Transverse colon (tissue), 3 donors: Measurements from ENCODE around the gene MTHFS.

Experiments used
- EP300 ChIP-seq: sonication (generic); formaldehyde crosslinking; IDR thresholded peaks from one replicate; pipeline ENCODE4 v1.6.1; 2017; ENCODE audit warnings: antibody characterized with exemption, low read depth
- POLR2A ChIP-seq: fragments of 450-650 bp; IDR thresholded peaks from one replicate; pipeline ENCODE4 v1.6.1; 2016; ENCODE audit warnings: antibody characterized with exemption, mild to moderate bottlenecking, moderate library complexity
- TF ChIP-seq, protein P1 (sequence below), 5 experiments: fragments of 200-600 bp in 3 of 5; fragments of 450-650 bp in 2 of 5; sonication (generic) in 3 of 5; IDR thresholded peaks; 1 replicate in 2 of 5; 2 replicates in 3 of 5; pipeline ENCODE4 v1.5.1; 2016 to 2017; ENCODE audit warnings: antibody characterized with exemption in 5 of 5, inconsistent platforms in 3 of 5, mild to moderate bottlenecking in 2 of 5, moderate library complexity in 1 of 5

DNA sequence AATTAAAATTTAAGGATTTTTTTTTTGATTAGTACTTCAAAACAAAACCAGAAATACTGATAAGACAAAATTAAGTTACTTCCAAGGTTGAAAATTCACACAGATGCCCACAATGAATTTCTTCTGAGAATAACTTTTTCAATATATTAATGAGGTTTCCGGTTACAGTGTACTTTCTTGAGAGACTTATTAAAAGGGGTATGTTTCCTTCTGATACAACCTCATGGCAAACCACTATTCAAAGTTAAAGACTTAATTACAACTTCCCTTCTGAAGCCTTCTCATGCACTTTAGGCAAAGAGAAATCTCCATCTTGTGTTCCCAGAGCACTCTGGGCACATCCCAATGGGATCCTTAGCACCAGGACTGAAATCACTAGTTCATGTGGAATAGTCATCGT lies 36.2 kb downstream of the MTHFS start:
- TF ChIP-seq, protein P1, sequence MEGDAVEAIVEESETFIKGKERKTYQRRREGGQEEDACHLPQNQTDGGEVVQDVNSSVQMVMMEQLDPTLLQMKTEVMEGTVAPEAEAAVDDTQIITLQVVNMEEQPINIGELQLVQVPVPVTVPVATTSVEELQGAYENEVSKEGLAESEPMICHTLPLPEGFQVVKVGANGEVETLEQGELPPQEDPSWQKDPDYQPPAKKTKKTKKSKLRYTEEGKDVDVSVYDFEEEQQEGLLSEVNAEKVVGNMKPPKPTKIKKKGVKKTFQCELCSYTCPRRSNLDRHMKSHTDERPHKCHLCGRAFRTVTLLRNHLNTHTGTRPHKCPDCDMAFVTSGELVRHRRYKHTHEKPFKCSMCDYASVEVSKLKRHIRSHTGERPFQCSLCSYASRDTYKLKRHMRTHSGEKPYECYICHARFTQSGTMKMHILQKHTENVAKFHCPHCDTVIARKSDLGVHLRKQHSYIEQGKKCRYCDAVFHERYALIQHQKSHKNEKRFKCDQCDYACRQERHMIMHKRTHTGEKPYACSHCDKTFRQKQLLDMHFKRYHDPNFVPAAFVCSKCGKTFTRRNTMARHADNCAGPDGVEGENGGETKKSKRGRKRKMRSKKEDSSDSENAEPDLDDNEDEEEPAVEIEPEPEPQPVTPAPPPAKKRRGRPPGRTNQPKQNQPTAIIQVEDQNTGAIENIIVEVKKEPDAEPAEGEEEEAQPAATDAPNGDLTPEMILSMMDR (IDR thresholded peaks at IDR 0.05) = no peak
- TF ChIP-seq EP300 = no peak
- no peak for TF ChIP-seq POLR2A
